AG04450 (cell line): ENCODE results near the gene FAF1. TPM values are rescaled to one million over a fixed set of nuclear protein-coding genes. Genes with fewer than 3 reads are reported as not detected.

Source experiments
- CTCF ChIA-PET: fragments of 300-600, 350-600 bp; formaldehyde crosslinking; extraction: SDS; loops from one replicate; lab custom pipeline; 2022; ENCODE audit warnings: antibody characterized with exemption, inconsistent platforms; lab: Charles Lee
- POLR2A ChIA-PET: fragments of 350-600 bp; formaldehyde crosslinking; extraction: SDS; loops from one replicate; lab custom pipeline; 2021; ENCODE audit warnings: antibody characterized with exemption, inconsistent platforms; lab: Yijun Ruan, JAX
- DNase-seq: peaks from one replicate; pipeline ENCODE4 v3.0.0-alpha.2; 2011; ENCODE audit warnings: low read depth, low spot score
- H3K27ac ChIP-seq: one replicate; pipeline ENCODE4 v1.5.1; 2012; ENCODE audit warnings: low read depth, low read length, control low read depth
- H3K27me3 ChIP-seq: one replicate; pipeline ENCODE4 v1.6.0; 2012; ENCODE audit warnings: low read length; ENCODE audit not compliant: control insufficient read depth, insufficient read depth
- H3K4me3 ChIP-seq: 2 replicates; pipeline ENCODE4 v1.5.1; 2011; ENCODE audit warnings: mild to moderate bottlenecking, low read depth, low read length, control low read depth
- H3K9me3 ChIP-seq: 2 replicates; pipeline ENCODE4 v1.5.1; 2012; ENCODE audit warnings: low read length; ENCODE audit not compliant: control insufficient read depth, insufficient read depth
- polyA plus RNA-seq: library from polyadenylated mRNA; depleted of rRNA; stranded (reverse); fragments of >200 nt; gene quantifications from 2 replicates; pipeline ENCODE4 v1.2.3, GENCODE V29; 2011
- TF ChIP-seq, protein P1 (sequence below): IDR thresholded peaks from 2 replicates; pipeline ENCODE4 v1.5.1; 2011; ENCODE audit warnings: low read depth, low read length, control low read depth, inconsistent platforms

Gene FAF1
- polyA plus RNA-seq, 1 experiment = 37.9 TPM

DNA sequence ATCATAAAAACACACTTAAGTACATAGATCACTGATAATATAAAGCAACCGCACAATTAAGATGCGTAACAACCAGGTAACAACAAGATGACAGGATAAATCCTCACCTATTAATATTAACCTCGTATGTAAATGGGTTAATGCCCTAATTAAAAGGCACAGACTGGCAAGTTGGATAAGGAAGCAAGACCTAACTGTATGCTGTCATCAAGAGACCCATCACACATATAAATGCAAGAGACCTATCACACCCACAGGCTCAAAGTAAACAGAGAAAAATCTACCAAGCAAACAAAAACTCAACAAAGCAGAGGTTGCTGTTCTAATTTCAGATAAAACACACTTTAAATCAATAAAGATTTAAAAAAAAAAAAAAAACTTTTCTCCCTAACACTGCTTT lies 151.8 kb downstream of the FAF1 start:
- CTCF ChIA-PET = interaction anchor here (1.4 kb wide), 1 partner anchor 33 kb away, joined by 3 read pairs; no protein-coding TSS in a partner anchor
- POLR2A ChIA-PET = no interaction called here
- Histone ChIP-seq H3K27ac (no peak overlapping the region), H3K9me3 (0 out of 2 replicates have a peak, but pooled peaks cover 3% of the 10 kb centered on the region), H3K27me3 (no peaks in the 10 kb centered on the region), H3K4me3 (no peak overlapping the region)
- no peak for DNase-seq
- TF ChIP-seq, protein P1, sequence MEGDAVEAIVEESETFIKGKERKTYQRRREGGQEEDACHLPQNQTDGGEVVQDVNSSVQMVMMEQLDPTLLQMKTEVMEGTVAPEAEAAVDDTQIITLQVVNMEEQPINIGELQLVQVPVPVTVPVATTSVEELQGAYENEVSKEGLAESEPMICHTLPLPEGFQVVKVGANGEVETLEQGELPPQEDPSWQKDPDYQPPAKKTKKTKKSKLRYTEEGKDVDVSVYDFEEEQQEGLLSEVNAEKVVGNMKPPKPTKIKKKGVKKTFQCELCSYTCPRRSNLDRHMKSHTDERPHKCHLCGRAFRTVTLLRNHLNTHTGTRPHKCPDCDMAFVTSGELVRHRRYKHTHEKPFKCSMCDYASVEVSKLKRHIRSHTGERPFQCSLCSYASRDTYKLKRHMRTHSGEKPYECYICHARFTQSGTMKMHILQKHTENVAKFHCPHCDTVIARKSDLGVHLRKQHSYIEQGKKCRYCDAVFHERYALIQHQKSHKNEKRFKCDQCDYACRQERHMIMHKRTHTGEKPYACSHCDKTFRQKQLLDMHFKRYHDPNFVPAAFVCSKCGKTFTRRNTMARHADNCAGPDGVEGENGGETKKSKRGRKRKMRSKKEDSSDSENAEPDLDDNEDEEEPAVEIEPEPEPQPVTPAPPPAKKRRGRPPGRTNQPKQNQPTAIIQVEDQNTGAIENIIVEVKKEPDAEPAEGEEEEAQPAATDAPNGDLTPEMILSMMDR = no peak

DNA sequence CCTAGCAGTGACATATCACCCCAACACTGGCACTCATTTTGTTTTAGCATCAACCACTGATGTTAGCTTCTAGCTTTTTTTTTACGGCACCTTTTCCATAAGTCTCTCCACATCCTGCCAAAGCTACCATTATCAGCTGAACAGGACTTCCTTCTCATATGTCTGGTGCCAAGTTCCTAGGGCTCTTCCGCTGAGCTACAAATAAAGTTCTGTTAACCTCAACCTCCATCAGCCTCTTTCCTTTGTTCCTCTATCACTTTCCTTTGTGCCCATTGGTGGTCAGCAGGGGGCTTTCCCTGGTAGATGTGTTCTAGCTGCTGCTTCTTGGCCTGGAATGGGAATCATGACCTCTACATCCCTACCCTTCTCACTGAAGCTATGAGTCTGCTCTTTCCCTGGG lies 163.8 kb downstream of the FAF1 start:
- TF ChIP-seq, protein P1 = no peak
- ChIA-PET CTCF (interaction anchor here (1.2 to 2.5 kb wide), 2 partner anchors 12 to 22 kb away, joined by 3 to 11 read pairs; no protein-coding TSS in a partner anchor), POLR2A (no interaction called here)
- H3K9me3 ChIP-seq = no peaks in the 10 kb centered on the region
- DNase-seq = no peak
- no peak overlapping the region for H3K27ac ChIP-seq
- no peaks in the 10 kb centered on the region for H3K27me3 ChIP-seq
- H3K4me3 ChIP-seq = no peak overlapping the region

DNA sequence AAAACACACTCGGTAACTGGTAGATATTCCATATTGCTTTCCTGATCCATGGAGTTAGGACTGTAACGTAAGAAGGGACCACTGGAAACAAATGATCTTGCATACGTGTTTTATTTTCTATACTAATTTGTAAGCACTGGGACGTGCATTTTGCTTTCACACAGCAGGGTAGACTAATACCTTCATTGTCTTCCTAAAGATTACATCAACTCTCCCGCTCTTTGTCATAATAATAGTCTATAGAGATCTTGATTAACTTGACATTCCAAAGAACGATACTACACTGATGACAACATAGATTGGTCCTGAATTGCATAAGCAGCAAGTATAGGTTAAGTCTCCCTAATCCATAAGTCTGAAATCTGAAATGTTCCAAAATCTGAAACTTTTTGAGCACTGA lies 166.5 kb downstream of the FAF1 start:
- H3K9me3 ChIP-seq = no peaks in the 10 kb centered on the region
- DNase-seq = no peak
- no peak overlapping the region for H3K27ac ChIP-seq
- H3K27me3 ChIP-seq = no peaks in the 10 kb centered on the region
- ChIA-PET CTCF (interaction anchor here (1.5 kb wide), 1 partner anchor 396 kb away, joined by 4 read pairs; no protein-coding TSS in a partner anchor), POLR2A (no interaction called here)
- TF ChIP-seq, protein P1 = no peak
- H3K4me3 ChIP-seq = no peak overlapping the region

DNA sequence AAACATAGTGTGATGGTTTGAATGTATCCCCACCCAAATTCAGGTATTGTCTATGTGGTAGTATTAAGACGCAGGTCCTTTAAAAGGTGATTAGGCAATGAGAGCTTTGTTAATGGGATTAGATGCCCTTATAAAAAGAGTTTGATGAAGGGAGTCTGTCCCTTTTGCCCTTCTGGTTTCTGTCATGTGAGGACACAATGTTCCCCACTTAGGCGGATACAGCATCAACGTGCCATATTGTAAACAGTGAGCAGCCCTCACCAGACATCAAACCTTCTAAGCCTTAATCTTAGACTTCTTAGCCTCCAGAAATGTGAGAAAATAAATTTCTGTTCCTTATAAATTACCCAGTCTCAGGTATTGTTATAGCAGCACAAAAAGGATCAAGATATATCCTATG lies 172.8 kb downstream of the FAF1 start:
- CTCF ChIA-PET = interaction anchor here (1.4 kb wide), 1 partner anchor 13 kb away, joined by 7 read pairs; no protein-coding TSS in a partner anchor

DNA sequence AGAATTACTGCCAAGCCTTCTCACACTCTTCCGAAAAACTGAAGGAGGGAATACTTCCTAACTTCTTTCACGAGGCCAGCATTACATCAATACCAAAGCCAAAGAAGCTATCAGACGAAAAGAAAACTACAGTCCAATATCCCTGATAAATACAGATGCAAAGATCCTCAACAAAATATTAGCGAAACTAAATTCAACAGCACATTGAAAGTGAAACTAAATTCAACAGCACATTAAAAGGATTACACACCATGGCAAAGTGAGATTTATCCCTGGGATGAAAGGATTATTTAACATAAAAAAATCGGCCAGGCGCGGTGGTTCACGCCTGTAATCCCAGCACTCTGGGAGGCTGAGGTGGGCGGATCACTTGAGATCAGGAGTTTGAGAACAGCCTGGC lies 176.8 kb downstream of the FAF1 start:
- Histone ChIP-seq H3K4me3 (no peak overlapping the region), H3K27ac (no peak overlapping the region), H3K9me3 (no peaks in the 10 kb centered on the region), H3K27me3 (no peaks in the 10 kb centered on the region)
- CTCF ChIA-PET = interaction anchor here (0.8 to 2.8 kb wide), 2 partner anchors 8 to 16 kb away, joined by 3 to 22 read pairs; no protein-coding TSS in a partner anchor
- DNase-seq = no peak
- POLR2A ChIA-PET = no interaction called here
- TF ChIP-seq, protein P1 = no peak

More for the DNA sequence above, 172.8 kb downstream of the FAF1 start:
- no peak for DNase-seq
- Histone ChIP-seq H3K4me3 (no peak overlapping the region), H3K27ac (no peak overlapping the region), H3K9me3 (no peaks in the 10 kb centered on the region), H3K27me3 (no peaks in the 10 kb centered on the region)
- TF ChIP-seq, protein P1 = no peak
- POLR2A ChIA-PET = no interaction called here
